Osteocyte (in vitro differentiated cells): Measurements from ENCODE around the gene KCNH1. TPM values are rescaled to one million over a fixed set of nuclear protein-coding genes. Genes with fewer than 3 reads are reported as not detected.

Source experiments
- DNase-seq: peaks from one replicate; pipeline ENCODE4 v3.0.0; 2021; ENCODE audit warnings: mixed read lengths; ENCODE audit not compliant: unreplicated experiment; ENCODE audit errors: extremely low spot score
- H3K27ac Mint-ChIP-seq: one replicate; pipeline ENCODE4 v1.8.0; 2021; ENCODE audit warnings: mild to moderate bottlenecking, mixed read lengths; ENCODE audit not compliant: unreplicated experiment
- H3K27me3 Mint-ChIP-seq: one replicate; pipeline ENCODE4 v1.8.0; 2021; ENCODE audit warnings: mixed read lengths; ENCODE audit not compliant: unreplicated experiment
- H3K36me3 Mint-ChIP-seq: one replicate; pipeline ENCODE4 v1.8.0; 2021; ENCODE audit warnings: mixed read lengths; ENCODE audit not compliant: unreplicated experiment
- H3K4me1 Mint-ChIP-seq: one replicate; pipeline ENCODE4 v1.8.0; 2021; ENCODE audit warnings: mixed read lengths; ENCODE audit not compliant: unreplicated experiment
- H3K4me3 Mint-ChIP-seq: one replicate; pipeline ENCODE4 v1.8.0; 2021; ENCODE audit warnings: mild to moderate bottlenecking, moderate library complexity, mixed read lengths; ENCODE audit not compliant: unreplicated experiment
- H3K9me3 Mint-ChIP-seq: one replicate; pipeline ENCODE4 v1.8.0; 2021; ENCODE audit warnings: mixed read lengths; ENCODE audit not compliant: unreplicated experiment
- CTCF ChIP-seq: fragments of 200-600 bp; sonication (generic); IDR thresholded peaks from 2 replicates; pipeline ENCODE4 v1.5.0; 2021; ENCODE audit warnings: antibody characterized with exemption, mild to moderate bottlenecking, moderate library complexity
- total RNA-seq: library from RNA; stranded (reverse); gene quantifications from 2 replicates; pipeline ENCODE4 v1.2.1, GENCODE V29; 2021

KCNH1 gene
- total RNA-seq, 1 donor from 2014 or later: 7.3 TPM

- H3K27me3 Mint-ChIP-seq: no peaks in the 10 kb centered on the region
- H3K4me1 Mint-ChIP-seq: no peaks in the 10 kb centered on the region
These were observed 476.1 kb downstream of the KCNH1 start for GRCh38 chr1:210657806-210658205.

DNA sequence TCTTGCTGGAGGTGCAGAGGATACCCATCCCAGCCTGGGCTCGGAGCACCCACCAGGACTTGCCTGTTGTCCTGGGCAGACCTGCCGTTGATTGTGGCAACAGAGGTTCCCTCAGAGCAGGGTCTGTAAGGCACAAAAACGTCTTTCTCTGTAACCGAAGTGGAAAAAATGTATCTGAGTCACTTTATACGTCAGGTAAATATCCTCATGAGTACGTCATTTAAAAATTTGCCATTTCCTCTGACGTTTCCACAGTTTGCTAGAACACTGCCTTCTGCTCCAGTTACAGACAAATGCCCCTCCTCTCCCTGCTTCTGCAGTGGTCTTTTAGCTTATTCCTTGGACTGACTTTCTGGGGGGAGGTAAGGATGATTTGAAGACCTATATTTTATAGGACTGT lies 478.4 kb downstream of the KCNH1 start:
- no peak overlapping the region for H3K4me3 Mint-ChIP-seq
- TF ChIP-seq CTCF: no peak
- peaks cover 9% of the 10 kb centered on the region for H3K9me3 Mint-ChIP-seq
- no peak for DNase-seq
- no peaks in the 10 kb centered on the region for H3K36me3 Mint-ChIP-seq
- no peaks in the 10 kb centered on the region for H3K27me3 Mint-ChIP-seq
- no peak overlapping the region for H3K27ac Mint-ChIP-seq
- no peaks in the 10 kb centered on the region for H3K4me1 Mint-ChIP-seq

More at GRCh38 chr1:210657806-210658205, 476.1 kb downstream of the KCNH1 start:
- Mint-ChIP-seq H3K4me3 (no peak overlapping the region), H3K27ac (no peak overlapping the region), H3K9me3 (peaks cover 9% of the 10 kb centered on the region), H3K36me3 (no peaks in the 10 kb centered on the region)
- no peak for TF ChIP-seq CTCF
- DNase-seq: no peak

DNA sequence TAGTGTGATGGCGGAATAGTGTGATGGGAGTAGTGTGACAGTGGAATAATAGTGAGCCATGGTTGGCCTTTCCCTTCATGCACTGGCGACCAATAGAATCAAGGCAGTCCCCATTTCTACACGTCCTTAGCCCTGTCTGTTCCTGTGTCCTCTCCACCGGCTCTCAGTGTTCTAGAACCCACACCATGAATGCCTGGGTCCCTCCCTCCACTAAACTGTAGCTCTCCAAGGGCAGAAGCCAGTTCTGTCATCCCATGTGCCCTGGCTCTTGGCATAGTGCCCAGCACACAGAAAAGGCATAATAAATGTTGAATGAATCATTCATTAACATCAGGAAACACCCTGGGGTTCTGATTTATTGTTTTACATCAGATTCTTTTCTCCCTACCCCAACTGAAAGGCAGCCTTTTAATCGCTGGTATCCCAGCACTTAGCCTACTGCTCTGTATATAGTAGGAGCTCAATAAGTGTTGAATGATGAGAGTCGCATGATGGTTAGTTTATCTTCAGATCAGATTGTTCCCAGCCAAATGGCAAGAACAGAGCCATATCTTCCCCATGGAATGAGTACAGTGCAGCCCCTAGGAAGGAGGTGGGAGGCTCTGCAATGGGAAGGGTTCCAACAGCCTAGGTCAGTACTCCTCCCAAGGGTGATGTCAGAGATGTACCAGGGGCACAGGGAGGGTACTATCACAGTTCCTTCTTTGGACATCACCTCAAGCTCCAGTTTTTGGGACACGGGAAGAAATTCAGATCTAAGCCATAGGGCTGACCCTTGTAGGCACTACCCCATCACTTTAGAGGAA lies 479.6 kb downstream of the KCNH1 start:
- no peaks in the 10 kb centered on the region for H3K4me1 Mint-ChIP-seq
- H3K9me3 Mint-ChIP-seq: peaks cover 9% of the 10 kb centered on the region
- no peak overlapping the region for H3K27ac Mint-ChIP-seq
- no peaks in the 10 kb centered on the region for H3K27me3 Mint-ChIP-seq
- TF ChIP-seq CTCF: no peak
- no peak overlapping the region for H3K4me3 Mint-ChIP-seq
- DNase-seq: no peak
- H3K36me3 Mint-ChIP-seq: no peaks in the 10 kb centered on the region

- Mint-ChIP-seq H3K36me3 (no peaks in the 10 kb centered on the region), H3K4me3 (no peak overlapping the region), H3K27ac (no peak overlapping the region), H3K4me1 (no peaks in the 10 kb centered on the region), H3K27me3 (no peaks in the 10 kb centered on the region), H3K9me3 (peaks cover 8% of the 10 kb centered on the region)
- no peak for DNase-seq
- TF ChIP-seq CTCF: no peak
These were observed 480.2 kb downstream of the KCNH1 start for GRCh38 chr1:210653771-210654170.

DNA sequence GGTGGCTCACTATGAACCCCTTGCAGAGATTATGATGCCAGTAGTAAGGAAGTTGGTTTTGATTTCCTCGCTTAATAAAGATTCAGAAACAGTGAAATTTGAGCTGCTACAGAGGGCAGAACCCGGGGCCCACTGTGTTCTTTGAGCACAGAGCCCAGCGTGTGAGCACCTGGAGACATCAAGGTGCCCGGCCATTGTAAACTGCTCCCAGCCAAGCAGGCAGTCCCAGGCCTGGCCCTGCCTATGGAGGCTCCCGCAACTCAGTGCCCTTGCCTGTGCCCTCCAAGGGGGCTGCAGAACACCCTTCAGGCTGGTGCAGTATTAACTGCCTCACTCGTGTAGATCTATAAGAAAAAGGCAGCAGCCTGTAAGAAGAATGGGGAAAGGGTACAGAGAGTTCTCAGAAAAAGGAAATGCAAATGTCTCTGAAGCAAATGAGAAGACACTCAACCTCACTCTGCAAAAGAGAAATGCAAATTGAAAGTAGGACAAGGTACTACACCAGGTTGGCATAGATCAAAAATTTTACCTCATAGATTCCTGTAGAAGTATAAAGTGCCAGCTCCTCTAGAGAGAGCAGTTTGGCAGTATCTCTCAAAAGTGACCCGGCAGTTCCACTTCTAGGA lies 481.5 kb downstream of the KCNH1 start:
- Mint-ChIP-seq H3K27ac (no peak overlapping the region), H3K9me3 (no peaks in the 10 kb centered on the region), H3K4me3 (no peak overlapping the region), H3K27me3 (no peaks in the 10 kb centered on the region), H3K4me1 (peaks cover 5% of the 10 kb centered on the region), H3K36me3 (no peaks in the 10 kb centered on the region)
- DNase-seq: no peak
- no peak for TF ChIP-seq CTCF
